Liver (tissue), 9 donors: ENCODE measurements around the gene UCKL1. TPM values are rescaled to one million over a fixed set of nuclear protein-coding genes. Genes with fewer than 3 reads are reported as not detected.

Experiments
- DNase-seq: peaks from one replicate; pipeline ENCODE4 v3.0.0-alpha.2; 2017; ENCODE audit warnings: low spot score
- H3K27ac ChIP-seq, 2 donors: one replicate each; pipeline ENCODE4 v1.7.0; 2013; ENCODE audit warnings: inconsistent platforms in 2 of 2, low read length in 2 of 2, control low read depth in 1 of 2, low read depth in 1 of 2, mild to moderate bottlenecking in 1 of 2
- H3K27me3 ChIP-seq, 4 donors: one replicate each; pipeline versions ENCODE4 v1.6.1 to v1.7.0; 2013; ENCODE audit warnings: low read length in 3 of 4, inconsistent platforms in 1 of 4, mild to moderate bottlenecking in 1 of 4, moderate library complexity in 1 of 4; ENCODE audit not compliant: control insufficient read depth in 4 of 4, insufficient read depth in 4 of 4
- H3K36me3 ChIP-seq, 4 donors: one replicate each; pipeline versions ENCODE4 v1.6.1 to v1.7.0; 2013; ENCODE audit warnings: low read length in 3 of 4, mild to moderate bottlenecking in 3 of 4, low read depth in 1 of 4, moderate library complexity in 1 of 4; ENCODE audit not compliant: control insufficient read depth in 4 of 4, insufficient read depth in 3 of 4
- H3K4me1 ChIP-seq, 4 donors: one replicate each; pipeline versions ENCODE4 v1.6.1 to v1.7.0; 2013; ENCODE audit warnings: low read length in 3 of 4, mild to moderate bottlenecking in 3 of 4, moderate library complexity in 1 of 4; ENCODE audit not compliant: control insufficient read depth in 4 of 4, insufficient read depth in 4 of 4
- H3K4me3 ChIP-seq, 3 donors: one replicate each; pipeline versions ENCODE4 v1.6.1 to v1.7.0; 2013; ENCODE audit warnings: low read length in 3 of 3, control low read depth in 1 of 3, low read depth in 1 of 3, mild to moderate bottlenecking in 1 of 3
- H3K9ac ChIP-seq, 2 donors: one replicate each; pipeline ENCODE4 v1.7.0; 2013; ENCODE audit warnings: low read length in 2 of 2, mild to moderate bottlenecking in 2 of 2, moderate library complexity in 2 of 2, control low read depth in 1 of 2, low read depth in 1 of 2
- H3K9me3 ChIP-seq, 4 donors: one replicate each; pipeline versions ENCODE4 v1.6.1 to v1.7.0; 2013; ENCODE audit warnings: low read length in 3 of 4; ENCODE audit not compliant: control insufficient read depth in 4 of 4
- ATF3 ChIP-seq: IDR thresholded peaks from 2 replicates; pipeline ENCODE4 v1.6.1; 2016; ENCODE audit warnings: antibody characterized with exemption
- CTCF ChIP-seq: fragments of 150-350 bp; IDR thresholded peaks from 2 replicates; pipeline ENCODE4 v1.5.1; 2017; ENCODE audit warnings: improper control_type of control experiment, low read depth, low read length; ENCODE audit not compliant: missing input control
- EGR1 ChIP-seq, 2 donors: IDR thresholded peaks; 2 replicates each; pipeline ENCODE4 v1.6.1; 2016 to 2018; ENCODE audit warnings: antibody characterized with exemption in 2 of 2, low read depth in 2 of 2
- FOXA1 ChIP-seq: IDR thresholded peaks from 2 replicates; pipeline ENCODE4 v1.6.1; 2016; ENCODE audit warnings: antibody characterized with exemption
- FOXA2 ChIP-seq: IDR thresholded peaks from 2 replicates; pipeline ENCODE4 v1.6.1; 2016; ENCODE audit warnings: antibody characterized with exemption
- GABPA ChIP-seq, 2 donors: IDR thresholded peaks in 1 of 2; conservative IDR thresholded peaks in 1 of 2; 2 replicates each; pipeline ENCODE4 v1.6.1; 2016; ENCODE audit warnings: antibody characterized with exemption in 2 of 2, mild to moderate bottlenecking in 1 of 2, moderate library complexity in 1 of 2
- HNF4A ChIP-seq, 2 donors: conservative IDR thresholded peaks; 2 replicates each; pipeline ENCODE4 v1.6.1; 2016; ENCODE audit warnings: antibody characterized with exemption in 2 of 2, mild to moderate bottlenecking in 2 of 2
- HNF4G ChIP-seq: IDR thresholded peaks from 2 replicates; pipeline ENCODE4 v1.6.1; 2016; ENCODE audit warnings: antibody characterized with exemption
- MAX ChIP-seq: IDR thresholded peaks from 2 replicates; pipeline ENCODE4 v1.6.1; 2016; ENCODE audit warnings: antibody characterized with exemption
- NR2F2 ChIP-seq: IDR thresholded peaks from 2 replicates; pipeline ENCODE4 v1.6.1; 2016; ENCODE audit warnings: antibody characterized with exemption
- REST ChIP-seq: IDR thresholded peaks from 2 replicates; pipeline ENCODE4 v1.6.1; 2016; ENCODE audit warnings: antibody characterized with exemption, mild to moderate bottlenecking
- SP1 ChIP-seq: IDR thresholded peaks from 2 replicates; pipeline ENCODE4 v1.6.1; 2018; ENCODE audit warnings: antibody characterized with exemption, mild to moderate bottlenecking
- TAF1 ChIP-seq: conservative IDR thresholded peaks from 2 replicates; pipeline ENCODE4 v1.6.1; 2016; ENCODE audit warnings: antibody characterized with exemption, mild to moderate bottlenecking
- YY1 ChIP-seq: IDR thresholded peaks from 2 replicates; pipeline ENCODE4 v1.6.1; 2016; ENCODE audit warnings: antibody characterized with exemption, mild to moderate bottlenecking
- WGBS: extraction: QIAGEN DNeasy Blood & Tissue Kit; methylation state at CpG from one replicate; pipeline ENCODE4 v1.1.7; 2013; 5-methylcytosine and 5-hydroxymethylcytosine counted together
- polyA plus RNA-seq, 2 donors: library from polyadenylated mRNA; stranded (reverse) in 1 of 2; unstranded in 1 of 2; fragments of 200-250 nt in 1 of 2; fragments of >200 nt in 1 of 2; fragmentation: Nextera tagmentation in 1 of 2; extraction: Ambion mirVana in 1 of 2; gene quantifications; one replicate each; pipeline versions ENCODE4 v1.2.1 to v1.2.3, GENCODE V29; 2013 to 2015
- total RNA-seq, 2 donors: library from RNA; depleted of rRNA; stranded (reverse); fragments of >200 nt; gene quantifications; one replicate each; pipeline ENCODE4 v1.2.3, GENCODE V29; 2014
- donor health status: healthy.
- donor health status: healthy.
- donor health status: healthy.
- donor health status: healthy.
- donor health status: healthy.

Gene UCKL1
- total and polyA plus RNA-seq, 4 donors, result 16.4 to 20.4 (median 18.3) TPM

- H3K27ac ChIP-seq, result peak overlapping the region; percentile 3 to 67
- 58% methylated on average over 13 of the region's 13 CpGs for WGBS
- H3K27me3 ChIP-seq, result no peaks in the 10 kb centered on the region
- peaks cover 20 to 45% (median 33%) of the 10 kb centered on the region in 4 donors for H3K4me1 ChIP-seq
- H3K4me3 ChIP-seq, result no peak overlapping the region
- H3K36me3 ChIP-seq, result peaks cover 3 to 30% (median 7%) of the 10 kb centered on the region in 4 donors
- no peaks in the 10 kb centered on the region for H3K9me3 ChIP-seq
- TF ChIP-seq ATF3, result no peak
- no peak for TF ChIP-seq FOXA2
- no peak for TF ChIP-seq CTCF
- TF ChIP-seq HNF4A (conservative IDR thresholded peaks at IDR 0.05), result no peak
- TF ChIP-seq TAF1, result no peak
- TF ChIP-seq EGR1 (IDR thresholded peaks at IDR 0.05; ENCODE audit: low read depth in 2 of 2), result no peak
- no peak for TF ChIP-seq FOXA1
- no peak overlapping the region for H3K9ac ChIP-seq
- no peak for DNase-seq
Observed at GRCh38 chr20:63957690-63958441, 1.6 kb upstream of the UCKL1 start.

- TF ChIP-seq MAX (no peak), HNF4A (conservative IDR thresholded peaks at IDR 0.05) (no peak), HNF4G (no peak), REST (no peak), NR2F2 (no peak), FOXA2 (no peak), GABPA (IDR thresholded peaks at IDR 0.05 in 1 of 2, conservative IDR thresholded peaks at IDR 0.05 in 1 of 2) (no peak), SP1 (no peak), YY1 (no peak), ATF3 (no peak)
- Histone ChIP-seq H3K9ac (peak overlapping the region in 1 of 2 donors; percentile 38), H3K4me1 (peaks cover 20 to 53% (median 36%) of the 10 kb centered on the region in 4 donors), H3K27ac (peak overlapping the region; percentile 52 to 67), H3K36me3 (peaks cover 2 to 23% (median 8%) of the 10 kb centered on the region in 4 donors), H3K27me3 (no peaks in the 10 kb centered on the region), H3K4me3 (peak overlapping the region; percentile 6 to 44 (median 18)), H3K9me3 (no peaks in the 10 kb centered on the region)
- DNase-seq, result peak; percentile 63
- WGBS, result 5% methylated on average over 28 of the region's 28 CpGs
Observed at GRCh38 chr20:63957004-63957689, 931 bp upstream of the UCKL1 start.
